SU-DHL-6 (cell line): ENCODE measurements around the gene TGIF1.

Source experiments
- H2AFZ ChIP-seq: fragments of 200-600 bp; sonication (generic); 2 replicates; pipeline ENCODE4 v1.6.1; 2014; ENCODE audit warnings: low read depth, mild to moderate bottlenecking, moderate library complexity, mixed read lengths, antibody characterized with exemption, low read length; ENCODE audit not compliant: severe bottlenecking
- H3F3A ChIP-seq: fragments of 200-600 bp; shearing (Covaris generic); 2 replicates; pipeline ENCODE4 v1.6.0; 2016; ENCODE audit warnings: antibody characterized with exemption, mild to moderate bottlenecking; ENCODE audit not compliant: insufficient read depth
- H3K27ac ChIP-seq: fragments of 200-600 bp; sonication (generic); 2 replicates; pipeline ENCODE4 v1.5.1; 2016; ENCODE audit warnings: low read depth, mild to moderate bottlenecking, low read length, moderate library complexity, mixed read lengths
- H3K27me3 ChIP-seq: fragments of 200-600 bp; sonication (generic), shearing (Covaris generic); 2 replicates; pipeline ENCODE4 v1.6.0; 2014; ENCODE audit warnings: mild to moderate bottlenecking, low read length
- H3K36me3 ChIP-seq: fragments of 200-600 bp; sonication (generic); 2 replicates; pipeline ENCODE4 v1.6.1; 2014; ENCODE audit warnings: mild to moderate bottlenecking, low read length, mixed read lengths
- H3K4me2 ChIP-seq: fragments of 300-600, 200-600 bp; shearing (Covaris generic), sonication (generic); 2 replicates; pipeline ENCODE4 v1.6.0; 2014; ENCODE audit warnings: low read length, low read depth, mild to moderate bottlenecking; ENCODE audit not compliant: poor library complexity, severe bottlenecking
- H3K4me3 ChIP-seq: fragments of 200-600 bp; sonication (generic); 2 replicates; pipeline ENCODE4 v1.5.1; 2014; ENCODE audit warnings: antibody characterized with exemption, low read length, mild to moderate bottlenecking, mixed read lengths; ENCODE audit not compliant: insufficient read depth, poor library complexity, severe bottlenecking
- H3K79me2 ChIP-seq: fragments of 200-600 bp; sonication (generic); 2 replicates; pipeline ENCODE4 v1.6.1; 2014; ENCODE audit warnings: mild to moderate bottlenecking, low read length, moderate library complexity; ENCODE audit not compliant: insufficient read depth
- H3K9ac ChIP-seq: fragments of 200-600 bp; sonication (generic); 2 replicates; pipeline ENCODE4 v1.7.0; 2014; ENCODE audit warnings: mild to moderate bottlenecking, low read length
- H3K9me2 ChIP-seq: fragments of 200-600 bp; sonication (generic); replicated peaks from 2 replicates; pipeline ENCODE4 v1.6.1; 2014; ENCODE audit warnings: low read length; ENCODE audit not compliant: insufficient read depth
- H3K9me3 ChIP-seq: fragments of 200-600 bp; sonication (generic); 2 replicates; pipeline ENCODE4 v1.6.1; 2014; ENCODE audit warnings: low read length, mixed read lengths; ENCODE audit not compliant: insufficient read depth
- H4K20me1 ChIP-seq: fragments of 200-600 bp; sonication (generic); 2 replicates; pipeline ENCODE4 v1.6.1; 2014; ENCODE audit warnings: low read depth, mild to moderate bottlenecking, antibody characterized with exemption, low read length, moderate library complexity, mixed read lengths
- CTCF ChIP-seq: fragments of 200-600 bp; sonication (generic); IDR thresholded peaks from one replicate; pipeline ENCODE4 v1.5.1; 2017; ENCODE audit warnings: antibody characterized with exemption, mild to moderate bottlenecking, low read length, moderate library complexity; ENCODE audit not compliant: insufficient read depth, poor library complexity, severe bottlenecking
- EZH2phosphoT487 ChIP-seq: fragments of 200-600 bp; sonication (generic), shearing (Covaris generic); conservative IDR thresholded peaks from 2 replicates; pipeline ENCODE4 v1.6.1; 2018; ENCODE audit warnings: mild to moderate bottlenecking, antibody characterized with exemption, low read length, moderate library complexity, mixed read lengths

TGIF1 gene

DNA sequence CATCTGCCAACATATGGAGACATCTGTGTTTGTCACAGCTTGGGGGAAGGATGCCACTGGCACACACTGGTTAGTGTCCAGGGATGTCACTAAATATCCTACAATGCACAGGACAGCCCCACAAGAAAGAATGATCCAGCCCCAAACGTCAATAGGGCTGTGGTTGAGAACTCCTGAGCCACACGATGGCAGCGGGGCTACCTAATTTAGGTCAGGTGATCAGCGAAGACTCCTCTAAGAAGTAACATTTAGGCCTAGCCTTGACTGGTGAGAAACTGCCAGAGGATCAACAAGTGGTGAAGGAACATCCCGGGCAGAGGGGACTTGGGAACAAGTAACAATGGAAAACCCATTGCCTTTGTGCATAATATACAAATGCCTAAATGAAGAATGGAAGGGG lies 5.0 kb upstream of the TGIF1 start:
- H3K79me2 ChIP-seq, result no peaks in the 10 kb centered on the region
- H3K9me2 ChIP-seq, result no peaks in the 10 kb centered on the region
- TF ChIP-seq CTCF (no peak), EZH2phosphoT487 (no peak)
- no peak overlapping the region for H3K9ac ChIP-seq
- no peaks in the 10 kb centered on the region for H3K27me3 ChIP-seq
- H3K4me3 ChIP-seq, result no peak overlapping the region
- H3K27ac ChIP-seq, result no peak overlapping the region
- H3K9me3 ChIP-seq, result no peaks in the 10 kb centered on the region
- H2AFZ ChIP-seq, result no peak overlapping the region
- H3K4me2 ChIP-seq, result no peak overlapping the region
- H4K20me1 ChIP-seq, result no peaks in the 10 kb centered on the region
- no peaks in the 10 kb centered on the region for H3F3A ChIP-seq
- no peaks in the 10 kb centered on the region for H3K36me3 ChIP-seq

DNA sequence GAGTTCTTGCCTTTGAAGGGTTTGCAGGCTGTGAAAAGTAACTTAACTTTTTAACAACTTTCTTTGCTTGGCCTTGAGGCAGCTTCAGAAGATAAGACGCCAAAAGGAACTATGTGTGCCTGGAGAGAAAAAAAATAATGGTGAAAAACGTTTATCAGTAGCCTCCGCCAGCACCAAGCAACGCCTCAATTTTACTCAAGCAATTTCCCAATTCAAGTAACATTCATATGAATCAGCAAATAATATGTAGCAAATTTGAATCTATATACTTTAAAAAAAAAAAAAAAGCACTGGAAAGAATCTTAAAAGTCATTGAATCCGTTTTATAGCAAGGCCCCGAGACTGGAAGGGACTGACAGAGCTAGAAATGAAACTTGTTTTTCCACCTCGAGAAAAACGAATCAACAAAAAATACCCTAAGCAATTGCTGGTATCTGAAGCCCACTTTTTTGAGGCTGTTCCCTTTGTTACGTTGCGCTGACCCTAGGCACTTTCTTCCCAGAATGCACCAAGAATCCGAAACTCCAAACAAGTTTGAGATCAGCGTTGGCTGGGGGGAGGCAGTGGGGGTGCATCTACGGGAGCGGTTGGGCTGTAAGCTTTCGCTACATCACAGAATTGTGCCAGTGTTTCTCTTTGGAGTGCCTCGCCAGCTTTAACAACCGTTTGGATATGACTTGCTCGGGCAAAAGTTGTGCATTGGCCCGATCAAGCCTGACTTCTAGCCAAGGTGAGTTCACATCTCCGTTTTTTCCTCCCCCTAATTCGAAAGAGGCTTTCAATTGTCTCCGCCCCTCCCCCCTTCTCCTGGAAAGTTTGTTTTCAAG lies 2.7 kb upstream of the TGIF1 start:
- Histone ChIP-seq H3K4me3 (peak overlapping the region; percentile 58), H3K9ac (peak overlapping the region; percentile 60; the same call in 1 of the 2 replicates), H3F3A (no peaks in the 10 kb centered on the region), H3K4me2 (peak overlapping the region; percentile 91), H3K36me3 (no peaks in the 10 kb centered on the region), H3K27me3 (no peaks in the 10 kb centered on the region), H3K27ac (no peak overlapping the region), H3K79me2 (no peaks in the 10 kb centered on the region), H3K9me2 (no peaks in the 10 kb centered on the region), H2AFZ (peak overlapping the region; percentile 76), H4K20me1 (no peaks in the 10 kb centered on the region), H3K9me3 (no peaks in the 10 kb centered on the region)
- no peak for TF ChIP-seq CTCF
- TF ChIP-seq EZH2phosphoT487, result no peak

DNA sequence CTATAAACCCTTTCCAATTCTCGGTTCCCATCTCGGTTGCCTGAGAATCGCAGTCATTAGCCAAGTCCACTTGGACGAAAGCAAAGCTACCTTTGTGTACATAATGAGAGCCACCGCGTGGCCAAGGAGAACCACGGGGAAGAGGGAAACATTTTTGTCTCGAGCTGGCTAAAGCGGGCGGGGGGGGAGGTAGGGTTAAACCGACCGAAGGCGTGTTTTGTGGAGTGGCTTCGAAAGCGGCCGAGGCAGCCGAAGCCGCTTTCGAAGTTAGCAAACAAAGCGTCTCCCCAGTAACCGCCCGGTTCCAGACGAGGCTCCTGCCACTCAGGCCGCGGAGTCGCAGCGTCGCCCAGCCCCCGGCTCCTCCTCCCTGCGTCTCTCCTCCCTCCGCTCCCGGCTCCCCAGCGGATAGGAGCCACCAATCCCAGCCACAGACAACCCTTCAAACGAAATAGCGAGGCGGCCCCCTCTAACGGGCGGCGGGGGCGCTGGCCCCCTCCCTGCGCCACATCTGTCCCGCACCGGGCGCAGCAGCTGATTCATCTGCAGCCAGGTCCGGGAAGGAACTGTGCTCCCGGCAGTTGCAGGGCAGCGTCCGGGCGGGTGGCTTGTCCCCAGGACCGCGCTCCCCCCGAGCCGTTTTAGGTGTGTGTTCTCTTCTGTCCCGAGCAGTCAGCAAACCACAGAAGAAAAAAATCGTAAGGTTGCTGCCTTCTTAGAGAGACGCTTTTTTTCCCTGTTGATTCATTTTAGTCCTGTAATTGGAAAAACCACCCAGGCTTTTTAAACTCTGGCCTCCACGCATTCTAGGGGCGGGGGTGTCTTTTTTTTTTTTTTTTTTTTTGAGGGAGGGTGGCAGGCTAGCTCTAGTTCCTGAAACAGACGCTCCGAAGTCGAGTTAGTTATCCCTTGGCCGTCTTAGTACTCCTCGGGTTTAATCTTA lies 1.8 kb upstream of the TGIF1 start:
- Histone ChIP-seq H3F3A (no peaks in the 10 kb centered on the region), H3K9me2 (no peaks in the 10 kb centered on the region), H2AFZ (peak overlapping the region; percentile 76), H4K20me1 (no peaks in the 10 kb centered on the region), H3K36me3 (no peaks in the 10 kb centered on the region), H3K4me3 (peak overlapping the region; percentile 58), H3K9me3 (no peaks in the 10 kb centered on the region), H3K27ac (0 out of 2 replicates have a peak overlapping the region, but pooled peaks have one; percentile 21), H3K4me2 (peak overlapping the region; percentile 91), H3K9ac (peak overlapping the region; percentile 60), H3K27me3 (no peaks in the 10 kb centered on the region), H3K79me2 (no peaks in the 10 kb centered on the region)
- TF ChIP-seq CTCF, result no peak
- no peak for TF ChIP-seq EZH2phosphoT487
